Germinal center (tissue), 1 donor: ENCODE data around the gene CDC42SE2.
"Not testable (repeated sequence)": the region's sequence is repeated elsewhere in the genome, so short reads cannot be mapped to it uniquely, and the experiment has no call there.

Experiments used
- DNase-seq: peaks from one replicate; pipeline ENCODE4 v3.0.0; 2012; ENCODE audit warnings: mixed read lengths, low spot score

The CDC42SE2 gene

GRCh38 chr5:131366428-131366827 is 102.6 kb downstream of the CDC42SE2 start:
- DNase-seq = no peak

GRCh38 chr5:131367219-131367860 is 103.5 kb downstream of the CDC42SE2 start:
- no peak for DNase-seq

GRCh38 chr5:131368866-131369265 is 105.0 kb downstream of the CDC42SE2 start:
- no peak for DNase-seq

GRCh38 chr5:131369558-131369957 is 105.7 kb downstream of the CDC42SE2 start:
- no peak for DNase-seq

- no peak for DNase-seq
These were observed 108.0 kb downstream of the CDC42SE2 start for GRCh38 chr5:131371835-131372234.

- DNase-seq = no peak
These were observed 109.4 kb downstream of the CDC42SE2 start for GRCh38 chr5:131373265-131373664.

GRCh38 chr5:131375351-131375750 is 111.5 kb downstream of the CDC42SE2 start:
- no peak for DNase-seq

GRCh38 chr5:131377346-131377745 is 113.5 kb downstream of the CDC42SE2 start:
- DNase-seq = no peak

GRCh38 chr5:131377785-131378325 is 114.0 kb downstream of the CDC42SE2 start:
- no peak for DNase-seq

GRCh38 chr5:131378721-131379541 is 115.1 kb downstream of the CDC42SE2 start:
- no peak for DNase-seq

- peak; percentile 43 for DNase-seq
These were observed 115.9 kb downstream of the CDC42SE2 start for GRCh38 chr5:131379723-131380122.

GRCh38 chr5:131380238-131380637 is 116.4 kb downstream of the CDC42SE2 start:
- DNase-seq = not testable (repeated sequence)

- DNase-seq = no peak
These were observed 117.2 kb downstream of the CDC42SE2 start for GRCh38 chr5:131381021-131381420.

GRCh38 chr5:131381777-131382176 is 117.9 kb downstream of the CDC42SE2 start:
- no peak for DNase-seq

GRCh38 chr5:131382407-131383395 is 118.8 kb downstream of the CDC42SE2 start:
- DNase-seq = peak; percentile 65

GRCh38 chr5:131384173-131384572 is 120.3 kb downstream of the CDC42SE2 start:
- DNase-seq = no peak

- no peak for DNase-seq
These were observed 120.9 kb downstream of the CDC42SE2 start for GRCh38 chr5:131384616-131385214.

- no peak for DNase-seq
These were observed 122.3 kb downstream of the CDC42SE2 start for GRCh38 chr5:131386124-131386523.

GRCh38 chr5:131386779-131387178 is 122.9 kb downstream of the CDC42SE2 start:
- DNase-seq = no peak

GRCh38 chr5:131387255-131387654 is 123.4 kb downstream of the CDC42SE2 start:
- no peak for DNase-seq

GRCh38 chr5:131389096-131389868 is 125.4 kb downstream of the CDC42SE2 start:
- no peak for DNase-seq
